ENCODE results near the gene P2RX5.

- TF ChIP-seq, protein P1, sequence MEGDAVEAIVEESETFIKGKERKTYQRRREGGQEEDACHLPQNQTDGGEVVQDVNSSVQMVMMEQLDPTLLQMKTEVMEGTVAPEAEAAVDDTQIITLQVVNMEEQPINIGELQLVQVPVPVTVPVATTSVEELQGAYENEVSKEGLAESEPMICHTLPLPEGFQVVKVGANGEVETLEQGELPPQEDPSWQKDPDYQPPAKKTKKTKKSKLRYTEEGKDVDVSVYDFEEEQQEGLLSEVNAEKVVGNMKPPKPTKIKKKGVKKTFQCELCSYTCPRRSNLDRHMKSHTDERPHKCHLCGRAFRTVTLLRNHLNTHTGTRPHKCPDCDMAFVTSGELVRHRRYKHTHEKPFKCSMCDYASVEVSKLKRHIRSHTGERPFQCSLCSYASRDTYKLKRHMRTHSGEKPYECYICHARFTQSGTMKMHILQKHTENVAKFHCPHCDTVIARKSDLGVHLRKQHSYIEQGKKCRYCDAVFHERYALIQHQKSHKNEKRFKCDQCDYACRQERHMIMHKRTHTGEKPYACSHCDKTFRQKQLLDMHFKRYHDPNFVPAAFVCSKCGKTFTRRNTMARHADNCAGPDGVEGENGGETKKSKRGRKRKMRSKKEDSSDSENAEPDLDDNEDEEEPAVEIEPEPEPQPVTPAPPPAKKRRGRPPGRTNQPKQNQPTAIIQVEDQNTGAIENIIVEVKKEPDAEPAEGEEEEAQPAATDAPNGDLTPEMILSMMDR (IDR thresholded peaks at IDR 0.05; ENCODE audit: insufficient read depth, low read length, poor library complexity, severe bottlenecking), result no peak
- no peak for TF ChIP-seq EZH2phosphoT487 (conservative IDR thresholded peaks at IDR 0.05; ENCODE audit: low read length)
These were observed 20.1 kb downstream of the P2RX5 start for GRCh38 chr17:3675886-3676285.
